ENCODE results near the gene PNO1.
A peak's percentile ranks its signal among the peaks of the same experiment; 100 is the strongest.

The PNO1 gene

DNA sequence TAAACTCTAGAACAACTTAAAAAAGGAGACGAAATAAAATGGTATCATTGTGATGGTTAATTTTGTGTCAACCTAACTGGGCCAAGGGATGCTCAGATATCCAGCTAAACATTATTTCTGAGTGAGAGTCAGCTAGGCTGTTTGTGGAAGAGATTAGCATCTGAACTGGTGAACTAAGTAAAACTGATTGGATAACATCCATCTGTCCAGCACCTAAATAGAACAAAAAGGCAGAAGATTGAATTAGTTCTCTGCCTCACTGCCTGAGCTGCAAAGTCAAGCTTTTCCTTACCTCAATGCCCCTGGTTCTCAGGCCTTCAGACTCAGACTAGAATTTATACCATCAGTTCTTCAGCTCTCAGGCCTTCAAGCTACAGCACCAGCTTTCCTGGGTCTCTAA, 64.6 kb downstream of the PNO1 start:
- Histone ChIP-seq H2BK120ac (ENCODE audit: insufficient read depth, low read length, poor library complexity) (no peak overlapping the region), H4K8ac (ENCODE audit: low read depth, low read length) (no peak overlapping the region), H3K4me2 (ENCODE audit: low read length) (no peak overlapping the region), H3K27me3 (ENCODE audit: insufficient read depth, low read length) (no peaks in the 10 kb centered on the region), H3K9ac (ENCODE audit: low read length) (no peak overlapping the region), H2AK5ac (ENCODE audit: low read length) (no peak overlapping the region), H4K91ac (ENCODE audit: low read depth, low read length) (no peak overlapping the region), H2AFZ (ENCODE audit: insufficient read depth, low read length, poor library complexity) (no peak overlapping the region), H2BK12ac (ENCODE audit: low read length) (no peak overlapping the region), H3K79me2 (ENCODE audit: control insufficient read depth, insufficient read depth, low read length, poor library complexity) (peaks cover 3% of the 10 kb centered on the region), H3K23ac (ENCODE audit: low read length) (no peak overlapping the region), H3K4me3 (ENCODE audit: low read depth, low read length) (no peak overlapping the region), H3K14ac (ENCODE audit: low read length) (no peak overlapping the region), H3K9me3 (ENCODE audit: insufficient read depth, low read depth, low read length) (no peaks in the 10 kb centered on the region), H2BK5ac (ENCODE audit: low read depth, low read length, poor library complexity) (no peak overlapping the region), H3K27ac (ENCODE audit: low read depth, low read length) (no peak overlapping the region), H3K4me1 (ENCODE audit: control insufficient read depth in 1 of 2, insufficient read depth in 2 of 2, low read length in 2 of 2) (no peaks in the 10 kb centered on the region), H3K36me3 (ENCODE audit: control insufficient read depth in 1 of 2, insufficient read depth in 2 of 2, low read length in 2 of 2) (peaks cover 0 to 2% of the 10 kb centered on the region in 2 experiments), H3K4ac (ENCODE audit: low read depth, low read length) (peak overlapping the region; percentile 64), H3K18ac (ENCODE audit: low read length) (no peak overlapping the region), H4K12ac (ENCODE audit: low read depth, low read length) (no peak overlapping the region), H3K79me1 (ENCODE audit: low read length) (no peaks in the 10 kb centered on the region)
- DNase-seq = no peak
- WGBS (ENCODE audit: extremely low coverage, insufficient coverage, insufficient read length) = no CpG with 5 or more reads among the region's 1 CpG

DNA sequence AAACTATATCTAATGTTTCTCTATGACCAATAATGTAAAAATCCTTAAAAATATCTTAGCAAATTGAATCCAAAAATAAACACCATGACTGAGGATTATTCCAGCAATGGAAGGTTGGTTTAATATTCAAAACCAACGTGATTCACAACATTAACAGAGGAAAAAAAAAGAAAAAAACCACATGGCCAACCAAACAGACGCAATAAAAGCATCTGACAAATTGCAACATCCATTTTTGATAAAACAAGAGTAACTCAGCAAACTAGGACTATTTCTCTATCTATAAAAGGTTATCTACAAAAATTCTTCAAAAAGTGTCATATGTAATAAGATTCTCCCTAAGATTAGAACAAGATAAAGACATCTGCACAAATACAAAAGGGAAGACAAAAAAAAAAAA, 65.7 kb downstream of the PNO1 start:
- H3K14ac ChIP-seq (ENCODE audit: low read length) = no peak overlapping the region
- H4K12ac ChIP-seq (ENCODE audit: low read depth, low read length) = no peak overlapping the region
- H3K18ac ChIP-seq (ENCODE audit: low read length) = no peak overlapping the region
- WGBS (ENCODE audit: extremely low coverage, insufficient coverage, insufficient read length) = no CpG with 5 or more reads among the region's 2 CpGs
- no peak overlapping the region for H3K9ac ChIP-seq (ENCODE audit: low read length)
- no peaks in the 10 kb centered on the region for H3K4me1 ChIP-seq (ENCODE audit: control insufficient read depth in 1 of 2, insufficient read depth in 2 of 2, low read length in 2 of 2)
- H3K23ac ChIP-seq (ENCODE audit: low read length) = no peak overlapping the region
- H2BK5ac ChIP-seq (ENCODE audit: low read depth, low read length, poor library complexity) = no peak overlapping the region
- H2BK12ac ChIP-seq (ENCODE audit: low read length) = no peak overlapping the region
- no peak overlapping the region for H3K4me3 ChIP-seq (ENCODE audit: low read depth, low read length)
- H2AFZ ChIP-seq (ENCODE audit: insufficient read depth, low read length, poor library complexity) = no peak overlapping the region
- no peak overlapping the region for H3K27ac ChIP-seq (ENCODE audit: low read depth, low read length)
- no peak overlapping the region for H3K4ac ChIP-seq (ENCODE audit: low read depth, low read length)
- no peak for DNase-seq
- peaks cover 3% of the 10 kb centered on the region for H3K79me2 ChIP-seq (ENCODE audit: control insufficient read depth, insufficient read depth, low read length, poor library complexity)
- no peaks in the 10 kb centered on the region for H3K9me3 ChIP-seq (ENCODE audit: insufficient read depth, low read depth, low read length)
- H2AK5ac ChIP-seq (ENCODE audit: low read length) = no peak overlapping the region
- H3K36me3 ChIP-seq (ENCODE audit: control insufficient read depth in 1 of 2, insufficient read depth in 2 of 2, low read length in 2 of 2) = peaks cover 0 to 2% of the 10 kb centered on the region in 2 experiments
- no peak overlapping the region for H3K4me2 ChIP-seq (ENCODE audit: low read length)
- H4K91ac ChIP-seq (ENCODE audit: low read depth, low read length) = no peak overlapping the region
- H4K8ac ChIP-seq (ENCODE audit: low read depth, low read length) = no peak overlapping the region
- no peaks in the 10 kb centered on the region for H3K79me1 ChIP-seq (ENCODE audit: low read length)
- H2BK120ac ChIP-seq (ENCODE audit: insufficient read depth, low read length, poor library complexity) = no peak overlapping the region
- no peaks in the 10 kb centered on the region for H3K27me3 ChIP-seq (ENCODE audit: insufficient read depth, low read length)

DNA sequence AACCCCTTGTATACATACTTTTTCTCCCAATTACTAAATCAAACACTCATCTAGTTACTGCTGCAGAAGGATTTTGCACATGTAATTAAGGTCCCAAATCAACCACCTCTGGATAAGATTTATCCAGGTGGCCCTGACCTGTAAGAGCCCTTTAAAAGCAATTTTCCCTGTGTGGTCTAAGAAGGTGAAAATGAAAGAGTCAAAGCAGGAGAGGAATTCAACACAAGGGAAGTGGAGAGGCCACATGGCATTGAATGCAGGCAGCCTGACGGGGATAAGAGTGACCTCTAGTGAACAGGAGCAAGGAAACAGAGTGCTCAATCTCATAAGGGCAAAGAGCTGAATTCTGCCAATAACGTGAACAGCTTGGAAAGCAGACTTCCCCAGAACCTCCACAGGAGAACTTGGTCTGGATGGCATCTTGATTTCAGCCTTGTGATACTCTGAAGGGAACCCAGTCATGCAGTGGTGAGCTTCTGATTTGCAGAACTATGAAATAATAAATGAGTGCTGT, 67.5 kb downstream of the PNO1 start:
- no peaks in the 10 kb centered on the region for H3K79me1 ChIP-seq (ENCODE audit: low read length)
- H4K12ac ChIP-seq (ENCODE audit: low read depth, low read length) = no peak overlapping the region
- no peaks in the 10 kb centered on the region for H3K4me1 ChIP-seq (ENCODE audit: control insufficient read depth in 1 of 2, insufficient read depth in 2 of 2, low read length in 2 of 2)
- no peak overlapping the region for H3K27ac ChIP-seq (ENCODE audit: low read depth, low read length)
- no peak overlapping the region for H2AFZ ChIP-seq (ENCODE audit: insufficient read depth, low read length, poor library complexity)
- H3K14ac ChIP-seq (ENCODE audit: low read length) = no peak overlapping the region
- no peak overlapping the region for H3K4me3 ChIP-seq (ENCODE audit: low read depth, low read length)
- H2AK5ac ChIP-seq (ENCODE audit: low read length) = no peak overlapping the region
- H3K4ac ChIP-seq (ENCODE audit: low read depth, low read length) = no peak overlapping the region
- peak; percentile 18 to 55 for DNase-seq
- H3K36me3 ChIP-seq (ENCODE audit: control insufficient read depth in 1 of 2, insufficient read depth in 2 of 2, low read length in 2 of 2) = peaks cover 0 to 3% of the 10 kb centered on the region in 2 experiments
- H3K27me3 ChIP-seq (ENCODE audit: insufficient read depth, low read length) = no peaks in the 10 kb centered on the region
- H2BK120ac ChIP-seq (ENCODE audit: insufficient read depth, low read length, poor library complexity) = no peak overlapping the region
- WGBS (ENCODE audit: extremely low coverage, insufficient coverage, insufficient read length) = no CpG with 5 or more reads among the region's 2 CpGs
- H3K18ac ChIP-seq (ENCODE audit: low read length) = no peak overlapping the region
- H3K79me2 ChIP-seq (ENCODE audit: control insufficient read depth, insufficient read depth, low read length, poor library complexity) = peaks cover 6% of the 10 kb centered on the region
- H4K8ac ChIP-seq (ENCODE audit: low read depth, low read length) = no peak overlapping the region
- no peak overlapping the region for H3K4me2 ChIP-seq (ENCODE audit: low read length)
- no peak overlapping the region for H2BK5ac ChIP-seq (ENCODE audit: low read depth, low read length, poor library complexity)
- no peak overlapping the region for H3K9ac ChIP-seq (ENCODE audit: low read length)
- no peaks in the 10 kb centered on the region for H3K9me3 ChIP-seq (ENCODE audit: insufficient read depth, low read depth, low read length)
- H4K91ac ChIP-seq (ENCODE audit: low read depth, low read length) = no peak overlapping the region
- no peak overlapping the region for H2BK12ac ChIP-seq (ENCODE audit: low read length)
- H3K23ac ChIP-seq (ENCODE audit: low read length) = no peak overlapping the region
